ENCODE measurements around the gene PLAA. TPM values are rescaled to one million over a fixed set of nuclear protein-coding genes. Genes with fewer than 3 reads are reported as not detected.

Gene PLAA
- total RNA-seq, 1 experiment from 2014 or later, result 41.2 TPM

DNA sequence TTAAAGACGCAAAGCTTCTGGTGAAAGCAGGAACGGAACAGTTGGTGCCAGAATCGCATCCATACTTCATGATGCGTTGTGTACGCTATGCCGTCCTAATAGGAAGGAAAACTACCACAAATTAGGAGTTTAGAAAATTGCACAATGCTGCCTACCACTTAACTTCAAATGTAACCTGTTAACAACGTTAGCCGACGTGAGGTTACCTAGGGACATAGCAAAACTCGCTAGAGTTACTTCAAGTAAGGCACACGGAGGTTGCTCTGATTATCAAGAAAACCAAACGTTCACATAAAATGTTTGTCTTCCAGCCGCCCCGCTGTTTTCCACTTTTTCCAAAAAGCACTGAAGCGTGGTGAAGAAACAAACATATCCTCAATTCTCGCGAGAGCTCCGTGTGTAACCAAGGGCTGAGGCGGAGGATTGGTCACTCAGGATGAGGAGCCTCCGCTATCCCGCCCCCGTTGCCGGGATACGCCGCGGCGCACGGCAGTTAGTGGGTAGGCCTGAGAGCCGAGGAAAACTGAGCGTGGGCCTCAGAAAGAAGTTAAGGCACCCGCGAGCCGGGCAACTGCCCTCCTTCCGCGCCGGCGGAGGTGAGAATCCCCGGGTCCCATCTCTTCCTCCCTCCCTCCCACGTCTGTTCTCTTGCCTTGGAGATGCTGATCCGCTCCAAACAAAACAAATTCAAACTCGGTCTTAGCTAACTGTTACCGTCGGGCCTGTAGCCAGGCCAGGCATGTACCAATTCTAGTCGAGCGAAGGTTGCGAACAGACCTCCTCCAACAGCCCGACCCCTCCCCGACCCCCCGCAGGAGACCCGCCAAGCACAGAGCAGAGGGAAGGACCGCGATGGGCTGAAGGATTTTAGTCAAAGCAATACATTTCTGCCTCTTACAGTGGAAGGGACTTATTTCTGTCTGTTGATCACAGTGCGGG lies 9.1 kb upstream of the PLAA start, which contains the start of gene IFT74:
TSS of gene IFT74 (plus strand) at position 492 of the 939 bp plus-strand sequence. CDS start 5,556 bp downstream, outside the sequence.
- H3K27ac ChIP-seq (ENCODE audit: low read depth, low read length), result peak within 1 kb of the TSS; percentile 52
- RAD21 ChIA-PET (ENCODE audit: low non-redundant PET in 1 of 2, low total read pairs in 2 of 2, uncharacterized antibody in 2 of 2, unreplicated experiment in 2 of 2), result no interaction called here
- DNase-seq (ENCODE audit: low read depth, low spot score) (peak; percentile 93), ATAC-seq (peak; percentile 100)
- BruUV-seq (replicated peaks), result TSS peak; percentile 97
- H3K4me3 ChIP-seq (replicated peaks in 1 of 2; ENCODE audit: low read depth in 1 of 2, low read length in 2 of 2), result peak within 1 kb of the TSS; percentile 78 to 88
- H3K9me2 ChIP-seq (ENCODE audit: insufficient read depth), result no peaks in the 10 kb centered on the region
- no peaks in the 10 kb centered on the region for H3K27me3 ChIP-seq (ENCODE audit: insufficient read depth, low read length)
- no peaks in the 10 kb centered on the region for H4K20me1 ChIP-seq (ENCODE audit: insufficient read depth)
- no peak for TF ChIP-seq ZNF274 (IDR thresholded peaks at IDR 0.05; ENCODE audit: low read depth, low read length)
- TF ChIP-seq EZH2 (IDR thresholded peaks at IDR 0.05), result no peak
- TF ChIP-seq POLR2A (IDR thresholded peaks at IDR 0.05; ENCODE audit: borderline replicate concordance, extremely low read depth, insufficient read depth, insufficient read length), result peak; percentile 80
- TF ChIP-seq, protein P1, sequence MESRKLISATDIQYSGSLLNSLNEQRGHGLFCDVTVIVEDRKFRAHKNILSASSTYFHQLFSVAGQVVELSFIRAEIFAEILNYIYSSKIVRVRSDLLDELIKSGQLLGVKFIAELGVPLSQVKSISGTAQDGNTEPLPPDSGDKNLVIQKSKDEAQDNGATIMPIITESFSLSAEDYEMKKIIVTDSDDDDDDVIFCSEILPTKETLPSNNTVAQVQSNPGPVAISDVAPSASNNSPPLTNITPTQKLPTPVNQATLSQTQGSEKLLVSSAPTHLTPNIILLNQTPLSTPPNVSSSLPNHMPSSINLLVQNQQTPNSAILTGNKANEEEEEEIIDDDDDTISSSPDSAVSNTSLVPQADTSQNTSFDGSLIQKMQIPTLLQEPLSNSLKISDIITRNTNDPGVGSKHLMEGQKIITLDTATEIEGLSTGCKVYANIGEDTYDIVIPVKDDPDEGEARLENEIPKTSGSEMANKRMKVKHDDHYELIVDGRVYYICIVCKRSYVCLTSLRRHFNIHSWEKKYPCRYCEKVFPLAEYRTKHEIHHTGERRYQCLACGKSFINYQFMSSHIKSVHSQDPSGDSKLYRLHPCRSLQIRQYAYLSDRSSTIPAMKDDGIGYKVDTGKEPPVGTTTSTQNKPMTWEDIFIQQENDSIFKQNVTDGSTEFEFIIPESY (IDR thresholded peaks at IDR 0.05; ENCODE audit: extremely low read depth, insufficient replicate concordance, low read length), result peak; percentile 92
- no peak for TF ChIP-seq CTCF (IDR thresholded peaks at IDR 0.05 in 2 of 3, conservative IDR thresholded peaks at IDR 0.05 in 1 of 3; ENCODE audit: borderline replicate concordance in 1 of 3, insufficient read depth in 1 of 3, low read depth in 2 of 3, low read length in 2 of 3)
- peak; percentile 15; the same call in 1 of the 2 replicates for TF ChIP-seq CEBPB (IDR thresholded peaks at IDR 0.05; ENCODE audit: low read depth)
- TF ChIP-seq SP1 (IDR thresholded peaks at IDR 0.05; ENCODE audit: low read depth), result peak; percentile 44
- no peak for TF ChIP-seq SRF (IDR thresholded peaks at IDR 0.05; ENCODE audit: low read depth)
- TF ChIP-seq JUND (IDR thresholded peaks at IDR 0.05), result no peak
- TF ChIP-seq SIN3A (IDR thresholded peaks at IDR 0.05; ENCODE audit: low read depth), result peak; percentile 61; the same call in 1 of the 2 replicates
- peak; percentile 5 for TF ChIP-seq TCF7L2 (IDR thresholded peaks at IDR 0.05; ENCODE audit: borderline replicate concordance, extremely low read depth, insufficient read depth, insufficient read length)
- peak; percentile 70 for TF ChIP-seq POLR2AphosphoS5 (IDR thresholded peaks at IDR 0.05; ENCODE audit: low read depth, low read length)
- peak; percentile 23 for TF ChIP-seq YY1 (IDR thresholded peaks at IDR 0.05; ENCODE audit: extremely low read depth, insufficient replicate concordance, low read depth, low read length)
- TF ChIP-seq ZFX (IDR thresholded peaks at IDR 0.05), result peak; percentile 96
- TF ChIP-seq FOSL1 (IDR thresholded peaks at IDR 0.05; ENCODE audit: low read depth), result no peak
- H3K4me2 ChIP-seq (ENCODE audit: low read length), result peak within 1 kb of the TSS; percentile 94
- H3K36me3 ChIP-seq (ENCODE audit: control insufficient read depth in 1 of 2, insufficient read depth in 2 of 2, low read length in 2 of 2), result no peaks in the 10 kb centered on the region
- peak within 1 kb of the TSS; percentile 85 for H3K9ac ChIP-seq (ENCODE audit: low read length)
- H3K79me2 ChIP-seq (ENCODE audit: insufficient read depth, low read length), result peaks cover 11% of the 10 kb centered on the region; the same call in 1 of the 2 replicates
- POLR2A ChIA-PET, result interaction anchor here (1.1 to 1.9 kb wide), 3 partner anchors 9 to 64 kb away, joined by 3 to 11 read pairs (median 4); partner anchors contain the start of genes CAAP1 and PLAA
- no peaks in the 10 kb centered on the region for H3K9me3 ChIP-seq (ENCODE audit: control insufficient read depth in 1 of 2, insufficient read depth in 1 of 2, low read depth in 1 of 2, low read length in 2 of 2)
- CTCF ChIA-PET, result interaction anchor here (0.9 to 1.0 kb wide), 2 partner anchors 9 to 18 kb away, joined by 3 read pairs; partner anchors contain the start of gene PLAA
- intact Hi-C loops (cut with micrococcal nuclease), result no loop called here
- peak within 1 kb of the TSS; percentile 66 for H2AFZ ChIP-seq (ENCODE audit: low read depth, low read length, poor library complexity, severe bottlenecking)
- peaks cover 6 to 19% of the 10 kb centered on the region in 2 experiments; a peak in 3 of 4 replicates for H3K4me1 ChIP-seq (ENCODE audit: control insufficient read depth in 1 of 2, insufficient read depth in 2 of 2, low read length in 2 of 2)

Data from HCT116 (cell line).